CD4-positive, alpha-beta T cell treated with Interferon gamma for 1 hour (primary cell): Measurements from ENCODE around the gene HDAC9.

Experiments
- DNase-seq: peaks from one replicate; pipeline ENCODE4 v3.0.0-alpha.2; 2020

HDAC9 gene

GRCh38 chr7:18798088-18798906 lies 302.7 kb downstream of the HDAC9 start:
- no peak for DNase-seq

GRCh38 chr7:18799899-18800298 lies 304.4 kb downstream of the HDAC9 start:
- no peak for DNase-seq

DNA sequence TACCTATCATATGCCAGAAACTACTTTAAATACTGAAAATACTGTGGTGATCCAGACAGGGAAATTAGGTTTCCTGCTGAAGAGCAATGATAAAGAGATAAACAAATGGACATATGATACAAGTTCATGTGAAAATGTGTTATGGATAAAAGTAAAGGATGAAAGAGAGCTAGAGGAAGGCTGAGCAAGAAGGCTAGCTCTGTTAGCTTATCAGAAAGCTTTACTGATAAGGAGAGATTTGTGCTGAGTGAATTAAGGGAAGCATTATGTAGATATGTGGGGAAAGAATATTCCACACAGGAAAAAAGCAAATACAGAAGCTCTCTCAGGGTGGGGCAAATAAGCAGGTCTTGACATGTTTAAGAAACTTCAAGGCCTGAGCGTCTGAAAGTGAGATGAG lies 308.4 kb downstream of the HDAC9 start:
- DNase-seq, result no peak

DNA sequence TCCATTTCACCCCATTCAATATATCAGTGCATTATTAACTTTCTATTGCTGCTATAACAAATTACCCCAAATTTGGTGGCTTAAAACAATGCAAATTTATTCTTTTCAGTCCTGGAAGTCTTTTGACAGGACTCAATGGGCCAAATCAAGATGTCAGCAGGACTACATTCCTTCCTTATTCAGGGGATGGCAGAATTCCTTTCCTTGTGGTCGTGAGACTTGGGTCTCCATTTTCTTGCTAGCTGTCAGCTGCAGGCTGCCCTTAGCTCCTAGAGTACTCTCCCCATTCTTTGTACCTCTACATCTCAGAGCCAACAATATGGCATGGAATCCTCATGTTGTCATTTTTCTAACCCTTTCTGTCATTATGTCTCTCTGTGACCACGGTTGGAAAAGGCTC lies 310.6 kb downstream of the HDAC9 start:
- no peak for DNase-seq

GRCh38 chr7:18808026-18808425 lies 312.5 kb downstream of the HDAC9 start:
- DNase-seq, result no peak

DNA sequence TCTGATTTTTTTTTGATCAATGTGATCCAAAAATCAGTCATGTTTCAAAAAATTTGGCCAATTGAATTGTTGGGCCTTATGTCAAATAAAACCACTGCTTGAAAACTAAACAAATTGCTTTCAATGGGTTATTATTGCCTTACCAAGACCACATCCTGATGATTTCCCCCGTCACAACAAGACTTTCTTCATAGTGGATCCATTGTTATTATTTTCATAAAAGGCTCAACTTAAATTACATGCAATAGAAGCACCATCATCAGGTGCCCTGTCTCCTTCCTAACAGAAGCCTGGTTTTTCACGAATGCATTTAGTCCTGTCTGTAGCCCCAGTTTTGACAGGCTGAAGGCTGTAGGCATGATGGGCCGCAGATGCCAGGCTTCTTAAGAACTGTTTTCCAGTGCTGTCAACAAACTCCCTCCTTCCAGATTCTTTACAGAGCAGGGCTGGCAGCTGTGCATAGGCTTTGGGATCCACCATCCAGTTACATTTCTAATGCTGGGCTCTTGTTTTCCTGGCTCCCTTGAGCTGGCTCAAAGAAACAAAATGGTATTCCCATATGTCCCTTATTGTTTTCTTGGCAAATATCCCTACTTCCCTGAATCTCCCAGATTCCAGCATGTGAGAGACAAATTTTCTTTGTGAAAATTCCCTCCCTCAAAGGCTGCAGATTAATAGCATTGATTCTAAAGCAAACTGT lies 319.9 kb downstream of the HDAC9 start:
- no peak for DNase-seq

DNA sequence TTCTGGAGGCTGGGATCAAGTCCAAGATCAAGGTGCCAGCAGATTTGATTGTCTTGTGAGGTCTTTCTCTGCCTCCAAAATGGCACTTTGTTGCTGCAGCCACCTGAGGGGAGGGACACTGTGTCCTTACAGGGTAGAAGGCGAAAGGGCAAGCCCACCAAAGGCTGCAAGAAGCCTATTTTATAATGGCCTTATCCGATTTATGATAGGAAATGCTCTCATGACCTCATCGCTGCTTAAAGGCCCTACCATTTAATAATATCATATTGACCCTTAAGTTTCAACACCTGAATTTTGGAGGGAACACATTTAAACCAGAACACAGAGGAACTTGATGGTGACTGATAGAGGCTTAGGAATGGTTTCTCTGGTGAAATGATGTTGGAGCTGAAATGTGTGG lies 325.4 kb downstream of the HDAC9 start:
- DNase-seq, result no peak

- no peak for DNase-seq
Observed at GRCh38 chr7:18821554-18821953, 326.0 kb downstream of the HDAC9 start.

- DNase-seq, result no peak
Observed at GRCh38 chr7:18824157-18824556, 328.6 kb downstream of the HDAC9 start.

DNA sequence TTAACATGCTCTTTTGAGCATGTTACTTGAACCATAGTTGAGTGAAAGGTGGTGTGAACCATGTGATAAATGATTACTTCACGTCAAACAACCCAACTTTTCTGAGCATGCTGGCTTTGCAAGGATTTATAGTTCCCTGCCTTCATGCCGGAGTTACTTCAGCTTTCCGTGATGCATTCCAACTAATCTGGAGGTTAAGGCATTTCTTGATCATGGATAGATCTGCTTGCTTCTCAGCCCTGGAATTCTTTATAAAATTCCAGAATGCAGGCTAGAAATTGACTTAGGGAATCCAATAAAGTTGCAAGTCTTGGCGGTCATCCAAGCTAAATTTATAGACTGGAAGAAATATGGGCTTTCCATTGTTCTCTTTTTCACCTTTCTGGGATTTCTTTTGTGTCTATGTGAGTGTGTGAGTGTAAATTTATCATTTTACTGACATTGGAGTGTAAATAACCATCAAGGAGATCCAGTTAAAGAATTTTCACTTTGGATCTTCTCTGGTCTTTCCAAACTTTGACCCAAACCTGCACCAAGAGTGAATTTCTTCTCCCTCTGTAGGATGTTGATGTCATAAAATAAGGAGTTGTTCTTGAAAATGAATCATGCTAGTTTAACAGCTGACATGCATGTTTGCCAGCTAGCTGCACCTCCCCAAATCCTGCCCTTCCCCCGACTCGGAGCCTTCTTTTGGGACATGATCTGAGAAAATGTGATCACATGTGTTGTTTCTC lies 332.9 kb downstream of the HDAC9 start:
- no peak for DNase-seq

GRCh38 chr7:18828994-18829857 lies 333.7 kb downstream of the HDAC9 start:
- DNase-seq, result no peak

DNA sequence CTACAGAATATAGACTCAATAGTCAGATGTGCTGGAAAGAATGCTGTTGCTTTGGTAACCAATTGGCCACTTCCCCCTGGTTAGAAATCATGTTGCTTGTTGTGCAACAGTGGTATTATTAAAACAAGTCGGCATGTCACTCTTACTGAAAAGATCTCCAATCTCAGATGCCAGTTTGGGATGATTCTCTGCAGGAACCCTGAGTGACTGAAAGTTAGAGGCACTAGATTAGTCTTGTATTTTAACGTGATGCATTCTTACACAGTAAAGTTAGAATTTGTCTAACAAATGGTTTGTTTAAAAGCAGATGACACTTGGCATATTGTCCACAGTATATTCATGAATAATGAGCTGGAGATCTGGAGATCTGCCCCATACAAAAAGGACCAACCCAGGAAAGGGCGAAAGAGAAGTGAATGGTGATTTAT lies 334.3 kb downstream of the HDAC9 start:
- DNase-seq, result no peak

GRCh38 chr7:18831419-18831818 lies 335.9 kb downstream of the HDAC9 start:
- DNase-seq, result no peak

DNA sequence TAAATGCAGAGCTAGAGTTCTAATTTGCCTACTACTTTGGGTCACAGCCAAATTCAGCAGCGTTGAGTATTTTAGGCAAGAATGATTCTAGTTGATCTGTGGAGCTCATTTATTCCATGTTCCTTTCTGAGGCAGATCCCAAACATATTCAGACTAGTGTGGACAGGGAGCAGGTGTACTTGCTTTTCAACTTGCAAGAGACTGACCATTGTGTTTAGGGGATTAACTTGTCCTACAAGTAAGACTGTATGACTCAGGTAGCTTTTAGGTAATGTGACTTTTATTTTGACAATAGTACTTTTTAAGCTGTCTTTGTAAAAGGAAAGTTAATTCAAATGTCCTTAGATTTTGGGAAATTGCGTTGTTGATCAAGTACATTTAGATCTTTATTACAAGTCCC lies 336.4 kb downstream of the HDAC9 start:
- no peak for DNase-seq

DNA sequence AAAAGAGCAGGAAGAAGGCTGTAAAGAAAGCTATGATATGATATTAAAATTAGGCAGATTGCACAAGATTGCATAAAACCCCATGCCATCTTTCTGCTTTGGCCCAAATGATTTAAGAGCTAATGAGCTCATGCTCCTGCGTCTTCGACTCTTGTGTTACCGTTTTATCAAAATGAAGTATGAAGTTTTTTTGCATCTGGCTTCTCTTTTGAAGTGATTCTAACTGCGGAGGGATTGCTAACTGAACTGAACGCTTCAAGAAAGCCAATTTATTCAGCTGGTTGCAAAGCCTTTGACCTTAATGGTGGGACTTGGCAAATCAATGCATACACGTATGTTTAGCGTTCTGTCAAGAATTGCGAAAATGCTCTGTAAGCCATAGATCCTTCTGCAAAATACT lies 339.0 kb downstream of the HDAC9 start:
- no peak for DNase-seq

- no peak for DNase-seq
Observed at GRCh38 chr7:18835001-18835690, 339.6 kb downstream of the HDAC9 start.

GRCh38 chr7:18843979-18844378 lies 348.4 kb downstream of the HDAC9 start:
- DNase-seq, result no peak

- DNase-seq, result no peak
Observed at GRCh38 chr7:18844735-18845134, 349.2 kb downstream of the HDAC9 start.

GRCh38 chr7:18845700-18846099 lies 350.2 kb downstream of the HDAC9 start:
- DNase-seq, result no peak

- no peak for DNase-seq
Observed at GRCh38 chr7:18846765-18847215, 351.2 kb downstream of the HDAC9 start.

- no peak for DNase-seq
Observed at GRCh38 chr7:18849130-18849529, 353.6 kb downstream of the HDAC9 start.

DNA sequence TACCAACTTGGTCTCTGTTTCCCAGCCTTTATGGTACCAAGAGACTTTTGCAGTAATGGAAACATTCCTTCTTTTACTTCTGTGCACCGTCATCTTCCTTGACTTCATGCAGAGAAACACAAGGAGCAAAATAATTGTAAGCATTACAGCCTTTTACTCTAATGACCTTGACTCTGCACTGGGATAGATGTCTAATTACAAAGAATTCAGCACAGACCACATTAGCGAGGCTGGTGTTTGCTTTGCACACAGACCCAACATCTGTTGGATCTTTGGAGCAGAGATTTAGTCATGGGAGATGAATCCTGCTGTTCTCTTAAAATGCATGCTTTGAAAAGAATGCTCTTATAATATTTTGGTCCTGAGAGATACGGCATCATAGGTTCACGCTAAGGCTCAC lies 360.2 kb downstream of the HDAC9 start:
- no peak for DNase-seq
